Suprapubic skin (tissue), 4 donors: ENCODE measurements around the gene KIAA1671.

Experiments used
- CTCF ChIP-seq, 2 donors: fragments of 200-600 bp in 1 of 2; fragments of 450-650 bp in 1 of 2; sonication (generic) in 1 of 2; IDR thresholded peaks; one replicate each; pipeline ENCODE4 v1.5.1; 2016 to 2019; ENCODE audit warnings: antibody characterized with exemption in 2 of 2, mild to moderate bottlenecking in 1 of 2, moderate library complexity in 1 of 2
- EP300 ChIP-seq: sonication (generic); formaldehyde crosslinking; IDR thresholded peaks from one replicate; pipeline ENCODE4 v1.6.1; 2017; ENCODE audit warnings: antibody characterized with exemption
- POLR2A ChIP-seq, 2 donors: fragments of 450-650 bp; IDR thresholded peaks; one replicate each; pipeline ENCODE4 v1.6.1; 2017; ENCODE audit warnings: antibody characterized with exemption in 2 of 2, mild to moderate bottlenecking in 2 of 2, moderate library complexity in 2 of 2
- POLR2AphosphoS5 ChIP-seq, 3 donors: sonication (generic); formaldehyde crosslinking; IDR thresholded peaks; one replicate each; pipeline ENCODE4 v1.6.1; 2017; ENCODE audit warnings: antibody characterized with exemption in 3 of 3

GRCh38 chr22:25038239-25038638 lies 85.7 kb downstream of the KIAA1671 start:
- no peak for TF ChIP-seq CTCF (IDR thresholded peaks at IDR 0.05)
- TF ChIP-seq POLR2A (IDR thresholded peaks at IDR 0.05) = no peak
- TF ChIP-seq EP300 = no peak
- no peak for TF ChIP-seq POLR2AphosphoS5 (IDR thresholded peaks at IDR 0.05)
